ENCODE data around the gene PEMT.

- TF ChIP-seq GATA2 (IDR thresholded peaks at IDR 0.05; ENCODE audit: low read depth, low read length): no peak
- no peak for TF ChIP-seq GATA3 (IDR thresholded peaks at IDR 0.05; ENCODE audit: low read depth, low read length)
Observed at GRCh38 chr17:17469996-17470395, 121.5 kb downstream of the PEMT start.
